Hepatocyte (in vitro differentiated cells): ENCODE measurements around the gene KRT78.

Experiments
- EZH2phosphoT487 ChIP-seq: fragments of 200-600 bp; sonication (generic); IDR thresholded peaks from one replicate; pipeline ENCODE4 v1.6.1; 2018; ENCODE audit warnings: antibody characterized with exemption, mild to moderate bottlenecking, low read depth, moderate library complexity; ENCODE audit not compliant: unreplicated experiment, severe bottlenecking
- TF ChIP-seq, protein P1 (sequence below): fragments of 200-600 bp; sonication (generic); IDR thresholded peaks from 2 replicates; pipeline ENCODE4 v1.5.1; 2016; ENCODE audit warnings: antibody characterized with exemption, mild to moderate bottlenecking; ENCODE audit not compliant: poor library complexity

DNA sequence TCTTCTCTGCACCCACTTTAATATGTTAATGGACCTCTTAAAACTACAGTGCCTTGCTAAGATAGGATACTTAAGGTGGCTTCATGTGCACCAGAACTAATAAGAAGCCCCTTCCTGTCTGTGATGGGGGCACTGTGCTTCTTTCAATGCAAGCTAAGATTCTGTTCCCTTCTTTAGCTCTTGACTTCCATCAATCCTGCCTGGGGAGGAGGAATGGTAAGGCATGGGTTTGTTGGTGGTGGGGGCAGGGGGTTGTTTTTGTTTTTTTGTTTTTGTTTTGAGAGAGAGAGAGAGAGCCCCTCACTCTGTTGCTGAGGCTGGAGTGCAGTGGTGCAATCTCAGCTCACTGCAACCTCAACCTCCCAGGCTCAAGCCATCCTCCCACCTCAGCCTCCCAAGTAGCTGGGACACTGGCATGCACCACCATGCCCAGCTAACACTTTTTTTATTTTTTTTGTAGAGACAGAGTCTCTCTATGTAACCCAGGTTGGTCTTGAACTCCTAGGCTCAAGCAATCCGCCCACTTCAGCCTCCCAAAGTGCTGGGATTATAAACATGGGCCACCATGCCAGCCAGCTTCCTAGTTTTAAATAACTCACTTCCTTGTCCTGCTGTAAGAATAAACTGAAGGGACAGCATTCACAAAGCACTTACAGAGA is 48.4 kb downstream of the KRT78 start:
- no peak for TF ChIP-seq EZH2phosphoT487
- TF ChIP-seq, protein P1, sequence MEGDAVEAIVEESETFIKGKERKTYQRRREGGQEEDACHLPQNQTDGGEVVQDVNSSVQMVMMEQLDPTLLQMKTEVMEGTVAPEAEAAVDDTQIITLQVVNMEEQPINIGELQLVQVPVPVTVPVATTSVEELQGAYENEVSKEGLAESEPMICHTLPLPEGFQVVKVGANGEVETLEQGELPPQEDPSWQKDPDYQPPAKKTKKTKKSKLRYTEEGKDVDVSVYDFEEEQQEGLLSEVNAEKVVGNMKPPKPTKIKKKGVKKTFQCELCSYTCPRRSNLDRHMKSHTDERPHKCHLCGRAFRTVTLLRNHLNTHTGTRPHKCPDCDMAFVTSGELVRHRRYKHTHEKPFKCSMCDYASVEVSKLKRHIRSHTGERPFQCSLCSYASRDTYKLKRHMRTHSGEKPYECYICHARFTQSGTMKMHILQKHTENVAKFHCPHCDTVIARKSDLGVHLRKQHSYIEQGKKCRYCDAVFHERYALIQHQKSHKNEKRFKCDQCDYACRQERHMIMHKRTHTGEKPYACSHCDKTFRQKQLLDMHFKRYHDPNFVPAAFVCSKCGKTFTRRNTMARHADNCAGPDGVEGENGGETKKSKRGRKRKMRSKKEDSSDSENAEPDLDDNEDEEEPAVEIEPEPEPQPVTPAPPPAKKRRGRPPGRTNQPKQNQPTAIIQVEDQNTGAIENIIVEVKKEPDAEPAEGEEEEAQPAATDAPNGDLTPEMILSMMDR = no peak
